Mesodermal cell (in vitro differentiated cells): ENCODE results near the gene LARGE1.

ENCODE experiments used
- H3K27ac ChIP-seq: 2 replicates; pipeline ENCODE4 v1.7.0; 2013; ENCODE audit warnings: mild to moderate bottlenecking, low read depth, low read length, moderate library complexity; ENCODE audit not compliant: severe bottlenecking
- H3K36me3 ChIP-seq: 2 replicates; pipeline ENCODE4 v1.7.1; 2013; ENCODE audit warnings: mild to moderate bottlenecking, low read length, moderate library complexity; ENCODE audit not compliant: control insufficient read depth, insufficient read depth
- H3K4me1 ChIP-seq: one replicate; pipeline ENCODE4 v1.7.1; 2013; ENCODE audit warnings: mild to moderate bottlenecking, low read length; ENCODE audit not compliant: insufficient read depth, control insufficient read depth, poor library complexity, severe bottlenecking
- H3K4me3 ChIP-seq: 2 replicates; pipeline ENCODE4 v1.7.0; 2013; ENCODE audit warnings: low read length, control low read depth, mild to moderate bottlenecking; ENCODE audit not compliant: insufficient read depth, poor library complexity, severe bottlenecking; ENCODE audit errors: extremely low read depth
- H3K9me3 ChIP-seq: 2 replicates; pipeline ENCODE4 v1.7.1; 2013; ENCODE audit warnings: mild to moderate bottlenecking, low read length, moderate library complexity; ENCODE audit not compliant: control insufficient read depth
- WGBS, 2 experiments: methylation state at CpG; one replicate each; pipeline ENCODE4 v1.1.5; 2013; ENCODE audit warnings: missing lambda C conversion rate in 2 of 2; ENCODE audit not compliant: insufficient coverage in 2 of 2; 5-methylcytosine and 5-hydroxymethylcytosine counted together

Gene LARGE1

DNA sequence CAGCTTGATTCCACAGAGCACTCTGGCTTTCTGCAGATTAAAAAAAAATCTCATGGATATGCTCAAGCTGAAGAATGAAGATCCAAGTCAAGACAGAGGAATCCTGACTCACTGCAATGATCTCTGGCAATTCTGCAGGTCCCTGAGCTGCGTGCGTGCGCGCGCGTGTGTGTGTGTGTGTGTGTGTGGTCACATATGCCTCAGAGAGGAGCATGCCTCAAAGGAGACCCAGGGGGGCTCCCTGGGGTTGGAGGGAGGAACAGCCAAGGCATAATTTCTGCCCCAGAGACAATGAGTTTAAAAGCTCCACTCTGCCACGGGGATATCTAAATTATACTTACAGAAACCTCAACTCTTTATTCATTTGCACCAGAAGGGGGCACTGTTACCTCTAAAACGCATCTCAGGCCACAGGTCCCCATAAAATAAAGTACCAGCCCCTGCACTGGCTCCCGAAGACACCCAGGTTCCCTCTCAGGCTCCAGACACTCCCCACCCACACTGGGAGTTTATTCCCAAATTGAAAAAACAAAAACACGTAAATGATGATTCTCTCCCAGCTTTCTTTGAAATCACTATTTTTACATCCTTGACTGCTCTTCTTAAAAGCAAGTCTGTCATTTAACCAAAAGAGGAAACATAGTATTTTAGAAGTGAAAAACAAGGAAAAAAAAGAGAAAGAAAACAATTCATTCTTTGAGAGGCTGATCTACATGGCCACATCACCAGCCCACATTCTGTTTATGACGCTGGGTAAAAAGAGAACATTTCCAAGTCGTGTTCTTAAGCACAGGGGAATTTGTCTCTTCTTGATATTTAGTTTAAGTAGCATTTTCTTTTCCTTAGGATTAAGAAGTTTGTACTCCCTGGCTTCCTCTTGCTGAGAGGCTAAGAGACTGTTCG is 401.0 kb downstream of the LARGE1 start:
- Histone ChIP-seq H3K4me1 (peaks cover 3% of the 10 kb centered on the region), H3K27ac (no peak overlapping the region), H3K36me3 (peaks cover 9% of the 10 kb centered on the region), H3K4me3 (no peak overlapping the region), H3K9me3 (peaks cover 5% of the 10 kb centered on the region)
- WGBS, 2 experiments, result 15 to 17% methylated on average over 3 of the region's 13 CpGs

DNA sequence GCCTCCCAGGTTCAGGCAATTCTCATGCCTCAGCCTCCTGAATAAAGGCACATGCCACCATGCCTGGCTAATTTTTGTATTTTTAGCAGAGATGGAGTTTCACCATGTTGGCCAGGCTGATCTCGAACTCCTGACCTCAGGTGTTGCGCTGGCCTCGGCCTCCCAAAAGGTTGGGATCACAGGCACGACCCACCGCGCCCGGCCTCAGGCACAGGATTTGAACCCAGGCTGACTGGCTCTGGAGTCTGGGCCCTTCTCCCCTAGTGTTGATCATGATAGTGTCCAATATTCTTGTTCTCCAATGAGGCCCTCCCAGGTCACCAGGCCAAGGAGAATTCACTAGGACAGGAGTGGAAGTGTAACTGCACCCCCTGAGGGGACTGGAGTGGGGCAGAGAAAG is 401.9 kb downstream of the LARGE1 start:
- no peak overlapping the region for H3K4me3 ChIP-seq
- H3K4me1 ChIP-seq, result peaks cover 3% of the 10 kb centered on the region
- peaks cover 5% of the 10 kb centered on the region for H3K9me3 ChIP-seq
- peaks cover 9% of the 10 kb centered on the region for H3K36me3 ChIP-seq
- H3K27ac ChIP-seq, result no peak overlapping the region
- 97 to 100% methylated on average over 7 of the region's 7 CpGs for WGBS, 2 experiments

DNA sequence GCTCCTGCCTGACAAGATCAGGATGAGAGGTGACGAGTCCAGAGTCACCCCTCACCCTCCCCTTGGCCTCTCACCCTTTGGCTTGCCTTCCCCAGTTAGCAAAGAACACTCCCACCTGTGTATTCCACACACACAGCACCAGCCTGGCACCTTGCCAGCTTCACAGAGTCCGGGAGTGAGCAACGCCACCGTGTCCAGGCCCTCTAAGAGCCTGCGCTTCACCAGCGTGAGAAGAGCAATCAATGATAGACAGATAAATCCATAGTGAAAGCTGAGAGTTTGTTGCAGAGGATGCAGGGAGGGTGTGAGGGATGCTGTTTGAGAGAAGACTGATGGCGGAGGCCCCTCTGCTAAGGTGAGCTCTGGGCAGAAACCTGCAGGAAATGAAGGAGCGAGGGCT is 404.5 kb downstream of the LARGE1 start:
- no peak overlapping the region for H3K27ac ChIP-seq
- no peaks in the 10 kb centered on the region for H3K36me3 ChIP-seq
- no peaks in the 10 kb centered on the region for H3K9me3 ChIP-seq
- peaks cover 7% of the 10 kb centered on the region for H3K4me1 ChIP-seq
- 93 to 97% methylated on average over 5 to 8 of the region's 8 CpGs for WGBS, 2 experiments
- no peak overlapping the region for H3K4me3 ChIP-seq

DNA sequence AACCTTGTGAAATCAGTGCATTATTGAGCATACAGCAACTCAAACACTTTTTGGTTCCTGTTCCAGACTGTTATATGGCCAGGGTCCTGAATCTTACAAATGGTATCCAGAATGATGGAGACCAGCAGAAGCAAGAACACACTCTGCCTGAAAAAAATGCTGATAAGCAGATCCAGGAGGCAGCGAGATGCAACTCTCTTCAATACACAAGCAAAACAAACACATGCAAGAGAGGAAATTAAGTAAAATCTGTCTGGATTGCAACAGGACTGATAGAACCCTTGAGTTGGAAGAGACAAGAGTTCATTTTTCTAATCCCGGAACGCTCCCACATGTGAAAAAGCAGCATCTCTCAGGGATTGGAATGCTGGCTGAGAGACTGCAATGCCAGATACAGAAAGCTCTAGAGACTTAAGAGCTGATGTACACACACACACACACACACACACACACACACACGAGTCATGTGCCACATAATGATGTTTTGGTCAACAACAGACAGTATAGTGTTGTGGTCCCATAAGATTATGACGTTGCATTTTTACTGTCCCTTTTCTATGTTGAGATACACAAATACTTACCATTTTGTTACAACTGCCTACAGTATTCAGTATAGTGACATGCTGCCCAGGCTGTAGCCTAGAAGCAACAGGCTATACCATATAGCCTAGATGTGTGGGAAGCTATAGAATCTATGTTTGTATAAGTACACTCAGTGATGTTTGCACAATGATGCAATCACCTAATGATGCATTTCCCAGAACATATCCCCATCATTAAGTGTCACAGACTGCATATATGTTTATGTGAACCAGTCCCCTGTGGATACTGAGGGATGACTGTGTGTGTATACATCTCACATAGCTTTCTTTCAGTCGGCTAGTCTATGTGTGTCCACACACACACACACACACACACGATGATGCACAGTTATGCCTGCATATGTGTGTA is 406.6 kb downstream of the LARGE1 start:
- H3K27ac ChIP-seq, result peak overlapping the region; percentile 76
- H3K9me3 ChIP-seq, result no peaks in the 10 kb centered on the region
- H3K4me1 ChIP-seq, result peaks cover 4% of the 10 kb centered on the region
- no peak overlapping the region for H3K4me3 ChIP-seq
- no peaks in the 10 kb centered on the region for H3K36me3 ChIP-seq
- WGBS, 2 experiments, result 77 to 100% methylated on average over 2 of the region's 7 CpGs

DNA sequence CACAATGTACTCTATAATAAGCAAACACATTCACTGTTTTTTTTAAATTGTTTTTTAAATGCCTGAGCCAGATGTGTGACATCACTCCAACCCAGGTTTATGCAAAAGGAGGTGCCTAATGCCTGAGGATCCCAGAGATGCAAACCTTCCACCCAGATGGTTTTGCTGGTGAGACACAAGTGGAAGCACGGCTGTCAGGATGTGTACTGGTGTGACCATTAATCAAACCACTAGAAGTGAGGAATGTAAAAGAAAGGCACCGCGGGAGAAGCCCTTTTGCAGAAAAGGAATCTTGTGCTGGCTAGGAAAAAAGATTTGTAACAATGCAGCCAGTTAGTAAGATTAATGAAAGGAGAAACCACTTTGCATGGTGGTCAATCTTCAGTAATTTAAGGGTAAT is 407.4 kb downstream of the LARGE1 start:
- Histone ChIP-seq H3K36me3 (no peaks in the 10 kb centered on the region), H3K4me1 (peaks cover 4% of the 10 kb centered on the region), H3K27ac (peak overlapping the region; percentile 76), H3K4me3 (no peak overlapping the region), H3K9me3 (no peaks in the 10 kb centered on the region)
- WGBS, 2 experiments, result 72 to 77% methylated on average over 3 of the region's 3 CpGs

DNA sequence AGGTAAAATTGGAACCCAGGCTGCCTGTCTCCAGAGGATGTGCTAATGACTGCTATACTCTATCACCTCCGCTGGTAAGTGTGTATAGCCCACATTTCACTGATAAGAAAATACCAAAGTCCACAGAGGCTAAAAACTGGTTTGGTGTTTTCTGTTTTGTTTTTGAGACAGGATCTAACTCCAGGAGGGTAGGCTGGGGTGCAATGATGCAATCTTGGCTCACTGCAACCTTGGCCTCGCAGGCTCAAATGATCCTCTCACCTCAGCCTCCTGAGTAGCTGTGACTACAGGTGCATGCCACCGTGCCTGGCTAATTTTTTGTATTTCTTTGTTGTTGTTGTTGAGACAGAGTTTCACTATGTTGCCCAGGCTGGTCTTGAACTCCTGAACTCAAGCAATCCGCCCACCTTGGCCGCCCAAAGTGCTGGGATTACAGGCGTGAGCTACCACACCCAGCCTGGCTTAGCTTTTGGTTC is 409.8 kb downstream of the LARGE1 start:
- Histone ChIP-seq H3K27ac (no peak overlapping the region), H3K9me3 (no peaks in the 10 kb centered on the region), H3K4me3 (no peak overlapping the region), H3K4me1 (peaks cover 4% of the 10 kb centered on the region), H3K36me3 (no peaks in the 10 kb centered on the region)
- 87 to 100% methylated on average over 4 to 5 of the region's 6 CpGs for WGBS, 2 experiments

DNA sequence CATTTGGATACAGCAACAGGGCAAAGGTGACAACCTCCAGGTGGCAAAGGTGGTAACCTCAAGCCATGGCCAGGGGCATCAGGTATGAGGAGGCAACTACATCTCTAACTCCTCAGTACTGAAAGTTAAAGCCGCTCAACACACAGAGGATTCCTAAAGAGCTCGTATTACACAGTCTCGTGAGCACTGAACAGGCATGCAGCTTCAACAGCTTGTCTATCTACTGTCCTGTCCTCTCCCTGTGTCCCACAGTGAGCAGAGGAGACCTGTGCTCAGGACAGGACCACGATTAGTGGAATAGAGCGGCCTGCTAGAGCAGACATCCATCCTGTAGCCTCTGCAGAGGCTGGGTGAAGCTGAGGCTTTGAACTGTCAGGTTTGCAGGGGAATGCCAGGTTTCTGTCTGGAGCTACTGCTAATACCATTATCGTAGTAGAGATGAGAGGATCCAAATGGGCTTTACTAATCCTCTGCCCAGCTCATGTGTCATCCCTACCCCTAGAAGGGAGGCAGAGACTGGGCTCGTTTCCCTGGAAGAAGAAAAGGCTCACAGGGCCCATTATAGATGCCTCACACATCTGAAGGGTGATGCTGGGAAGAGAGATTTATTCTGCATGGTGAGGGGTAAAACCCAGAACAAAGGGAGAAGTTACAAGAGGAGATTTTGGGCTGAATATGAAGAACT is 415.2 kb downstream of the LARGE1 start:
- no peaks in the 10 kb centered on the region for H3K4me1 ChIP-seq
- H3K36me3 ChIP-seq, result no peaks in the 10 kb centered on the region
- H3K9me3 ChIP-seq, result no peaks in the 10 kb centered on the region
- H3K27ac ChIP-seq, result no peak overlapping the region
- WGBS, 2 experiments, result 74 to 90% methylated on average over 6 of the region's 7 CpGs
- H3K4me3 ChIP-seq, result no peak overlapping the region

DNA sequence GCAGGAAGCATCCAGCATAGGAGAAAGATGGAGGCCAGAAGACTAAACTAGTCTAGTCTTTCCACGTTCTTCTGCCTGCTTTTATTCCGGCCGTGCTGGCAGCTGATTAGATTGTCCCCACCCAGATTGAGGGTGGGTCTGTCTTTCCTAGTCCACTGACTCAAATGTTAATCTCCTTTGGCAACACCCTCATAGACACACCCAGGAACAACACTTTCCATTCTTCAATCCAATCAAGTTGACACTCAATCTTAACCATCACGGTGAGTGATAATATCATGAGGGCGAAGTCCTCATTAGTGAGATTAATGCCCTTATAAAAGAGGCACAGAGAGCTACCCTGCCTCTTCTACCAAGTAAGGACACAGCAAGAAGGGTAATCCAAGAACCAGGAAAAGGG is 424.2 kb downstream of the LARGE1 start:
- no peak overlapping the region for H3K27ac ChIP-seq
- no peak overlapping the region for H3K4me3 ChIP-seq
- 88 to 95% methylated on average over 5 of the region's 5 CpGs for WGBS, 2 experiments
- H3K36me3 ChIP-seq, result no peaks in the 10 kb centered on the region
- H3K4me1 ChIP-seq, result peaks cover 5% of the 10 kb centered on the region
- no peaks in the 10 kb centered on the region for H3K9me3 ChIP-seq

DNA sequence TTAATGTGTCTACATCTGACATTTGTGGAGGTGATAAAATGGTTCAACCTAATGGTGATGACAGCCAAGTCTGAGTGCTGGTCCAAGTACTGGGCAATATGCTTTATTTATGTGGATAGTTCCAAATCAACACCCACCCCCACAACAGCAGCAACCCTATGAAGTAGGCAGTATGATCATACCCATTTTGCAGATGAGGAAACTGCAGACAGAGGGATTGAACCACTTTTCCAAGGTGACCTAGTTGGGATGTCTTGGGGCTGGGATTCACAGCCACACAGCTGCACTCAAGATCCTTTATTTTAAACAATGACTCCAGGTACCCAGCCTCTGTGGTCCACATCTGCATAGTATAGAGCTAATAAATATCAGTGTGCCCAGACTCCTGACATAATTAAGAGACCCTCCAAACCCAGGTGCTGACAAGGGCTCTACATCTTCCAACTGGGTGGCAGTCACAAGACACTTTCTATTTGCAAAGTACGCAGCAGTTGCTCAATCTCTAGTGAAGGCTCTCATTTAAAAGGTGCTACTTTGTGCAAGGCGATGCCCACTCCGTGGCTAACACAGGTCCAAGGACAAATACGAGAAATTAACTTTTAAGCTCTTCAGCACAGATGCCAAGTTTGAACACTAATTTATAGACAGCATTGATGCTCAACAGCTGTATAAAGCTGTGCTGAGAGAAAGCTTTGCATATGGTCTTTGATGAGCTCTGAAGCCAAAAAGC is 426.6 kb downstream of the LARGE1 start:
- WGBS, 2 experiments, result 98 to 100% methylated on average over 3 to 4 of the region's 4 CpGs

DNA sequence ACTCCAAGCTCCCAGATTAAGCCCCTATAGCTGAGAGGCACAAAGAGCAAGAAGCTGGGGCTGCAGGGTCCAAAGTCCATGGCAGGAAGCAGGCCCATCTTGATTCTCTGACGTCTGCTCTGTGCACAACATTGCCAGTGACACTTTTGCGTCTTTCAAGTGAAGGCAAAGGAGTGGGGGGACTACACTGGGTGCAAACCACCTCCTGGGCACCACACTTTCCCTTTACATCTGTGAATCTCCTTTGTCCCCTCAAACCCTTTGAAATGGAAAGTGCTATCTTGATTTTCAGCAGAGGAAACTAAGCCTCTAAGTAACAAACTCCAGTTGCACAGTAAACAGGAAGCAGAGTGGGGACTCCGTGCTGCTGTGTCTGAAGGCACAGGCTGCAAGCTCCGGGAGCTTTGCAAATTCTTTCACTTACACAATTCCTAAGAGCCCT is 428.0 kb downstream of the LARGE1 start:
- no peaks in the 10 kb centered on the region for H3K36me3 ChIP-seq
- no peak overlapping the region for H3K4me3 ChIP-seq
- peak overlapping the region; percentile 66 for H3K27ac ChIP-seq
- H3K9me3 ChIP-seq, result no peaks in the 10 kb centered on the region
- peaks cover 5% of the 10 kb centered on the region for H3K4me1 ChIP-seq
- WGBS, 2 experiments, result 13 to 16% methylated on average over 4 of the region's 4 CpGs

More for the DNA sequence above, 426.6 kb downstream of the LARGE1 start:
- Histone ChIP-seq H3K4me1 (peaks cover 5% of the 10 kb centered on the region), H3K4me3 (no peak overlapping the region), H3K36me3 (no peaks in the 10 kb centered on the region), H3K27ac (no peak overlapping the region), H3K9me3 (no peaks in the 10 kb centered on the region)
